PC-9 (cell line): ENCODE results near the gene CENPX. TPM values are rescaled to one million over a fixed set of nuclear protein-coding genes. Genes with fewer than 3 reads are reported as not detected.
A peak's percentile ranks its signal among the peaks of the same experiment; 100 is the strongest.

Source experiments
- Bru-seq: library from RNA; stranded (reverse); fragments of 400-500 nt; gene quantifications from one replicate; lab custom pipeline; 2021; lab: Mats Ljungman, UMichigan
- BruChase-seq, 2 experiments: library from RNA; stranded (reverse); fragments of 400-500 nt; gene quantifications; one replicate each; lab custom pipeline; 2021; lab: Mats Ljungman, UMichigan
- BruUV-seq: library from RNA; stranded (reverse); fragments of 400-500 nt; replicated peaks from 2 replicates; lab custom pipeline; 2021; lab: Mats Ljungman, UMichigan
- CTCF ChIA-PET: fragments of 300-600 bp; sonication (Branson Sonifier 250); formaldehyde crosslinking; loops from one replicate; lab custom pipeline; 2022; ENCODE audit warnings: antibody characterized with exemption; lab: Charles Lee
- POLR2A ChIA-PET: fragments of 300-600 bp; sonication (Branson Sonifier 250); formaldehyde crosslinking; loops from one replicate; lab custom pipeline; 2022; ENCODE audit warnings: antibody characterized with exemption; ENCODE audit not compliant: unreplicated experiment; lab: Charles Lee
- DNase-seq, 2 experiments: peaks; one replicate each; pipeline versions ENCODE4 v3.0.0 to v3.0.0-alpha.2; 2015 to 2022; ENCODE audit warnings: mixed read lengths in 1 of 2
- H2AFZ ChIP-seq: fragments of 200-600 bp; sonication (generic); 2 replicates; pipeline ENCODE4 v1.8.1; 2017; ENCODE audit warnings: antibody characterized with exemption
- H3F3A ChIP-seq: fragments of 200-600 bp; sonication (generic); 2 replicates; pipeline ENCODE4 v1.8.1; 2017; ENCODE audit warnings: antibody characterized with exemption, mild to moderate bottlenecking, low read depth; ENCODE audit not compliant: insufficient read depth
- H3K27ac ChIP-seq: fragments of 200-600 bp; sonication (generic); 2 replicates; pipeline ENCODE4 v1.6.1; 2016; ENCODE audit warnings: mixed run types
- H3K27me3 ChIP-seq: fragments of 200-600 bp; sonication (generic); 2 replicates; pipeline ENCODE4 v1.6.1; 2016; ENCODE audit warnings: low read depth, mixed run types; ENCODE audit not compliant: insufficient read depth
- H3K36me3 ChIP-seq: fragments of 200-600 bp; sonication (generic); 2 replicates; pipeline ENCODE4 v1.6.1; 2016; ENCODE audit warnings: low read depth, mixed run types
- H3K4me1 ChIP-seq: fragments of 200-600 bp; sonication (generic); replicated peaks from 2 replicates; pipeline ENCODE4 v1.6.1; 2016; ENCODE audit warnings: mixed run types; ENCODE audit not compliant: insufficient read depth
- H3K4me2 ChIP-seq: fragments of 200-600 bp; sonication (generic); 2 replicates; pipeline ENCODE4 v1.6.1; 2017; ENCODE audit warnings: mixed run types
- H3K4me3 ChIP-seq: fragments of 200-600 bp; sonication (generic); 2 replicates; pipeline ENCODE4 v1.6.1; 2016; ENCODE audit warnings: mixed run types
- H3K79me2 ChIP-seq: fragments of 200-600 bp; sonication (generic); 2 replicates; pipeline ENCODE4 v1.6.1; 2017; ENCODE audit warnings: low read depth, mixed run types
- H3K9me2 ChIP-seq: fragments of 200-600 bp; sonication (generic); 2 replicates; pipeline ENCODE4 v1.8.1; 2017; ENCODE audit warnings: mild to moderate bottlenecking; ENCODE audit not compliant: insufficient read depth
- H3K9me3 ChIP-seq: fragments of 200-600 bp; sonication (generic); 2 replicates; pipeline ENCODE4 v1.8.1; 2016; ENCODE audit warnings: low read depth; ENCODE audit not compliant: insufficient read depth
- H4K20me1 ChIP-seq: fragments of 200-600 bp; sonication (generic); 2 replicates; pipeline ENCODE4 v1.8.1; 2017; ENCODE audit not compliant: insufficient read depth
- CTCF ChIP-seq: fragments of 200-600 bp; sonication (generic); conservative IDR thresholded peaks from 2 replicates; pipeline ENCODE4 v1.6.1; 2017; ENCODE audit warnings: mixed run types, antibody characterized with exemption, mild to moderate bottlenecking, moderate library complexity
- EZH2 ChIP-seq: fragments of 200-600 bp; sonication (generic); IDR thresholded peaks from 2 replicates; pipeline ENCODE4 v1.8.0; 2017; ENCODE audit warnings: antibody characterized with exemption, low read depth
- intact Hi-C: fragments of 100-400 bp; cut with micrococcal nuclease; formaldehyde crosslinking; loops from one replicate; pipeline ENCODE4 v1.10.0; 2022; ENCODE audit not compliant: unreplicated experiment
- long read RNA-seq: library from polyadenylated mRNA; stranded (forward); transcript quantifications from one replicate; pipeline ENCODE4 v2.0.0, GENCODE V29; 2022
- total RNA-seq: library from RNA; stranded (reverse); gene quantifications from 2 replicates; pipeline ENCODE4 v1.2.3, GENCODE V29; 2021

CENPX gene
- 115 and 132 TPM in 2 replicates for total RNA-seq
- Bru-seq, nascent RNA: percentile 73 among the genes with signal in this experiment
- percentile 74 among the genes with signal in this experiment for BruChase-seq, experiment 1, labeled RNA remaining after a 2-hour chase
- percentile 86 among the genes with signal in this experiment for BruChase-seq, experiment 2, labeled RNA remaining after a 6-hour chase
- long read RNA-seq, transcript CENPX-210 (5 exons, 730 nt): minor isoform, 18 of 440 reads
- long read RNA-seq, transcript CENPX-206 (4 exons, 710 nt): minor isoform, 22 of 440 reads
- long read RNA-seq, transcript CENPX-201 (4 exons, 751 nt): major isoform, 185 of 440 reads
- long read RNA-seq, transcript CENPX-202 (5 exons, 805 nt): minor isoform, 108 of 440 reads
- long read RNA-seq, partial matches to known transcripts: 47 of 440 reads
- long read RNA-seq, other reads (novel, unspliced or antisense): 19 of 440 reads

DNA sequence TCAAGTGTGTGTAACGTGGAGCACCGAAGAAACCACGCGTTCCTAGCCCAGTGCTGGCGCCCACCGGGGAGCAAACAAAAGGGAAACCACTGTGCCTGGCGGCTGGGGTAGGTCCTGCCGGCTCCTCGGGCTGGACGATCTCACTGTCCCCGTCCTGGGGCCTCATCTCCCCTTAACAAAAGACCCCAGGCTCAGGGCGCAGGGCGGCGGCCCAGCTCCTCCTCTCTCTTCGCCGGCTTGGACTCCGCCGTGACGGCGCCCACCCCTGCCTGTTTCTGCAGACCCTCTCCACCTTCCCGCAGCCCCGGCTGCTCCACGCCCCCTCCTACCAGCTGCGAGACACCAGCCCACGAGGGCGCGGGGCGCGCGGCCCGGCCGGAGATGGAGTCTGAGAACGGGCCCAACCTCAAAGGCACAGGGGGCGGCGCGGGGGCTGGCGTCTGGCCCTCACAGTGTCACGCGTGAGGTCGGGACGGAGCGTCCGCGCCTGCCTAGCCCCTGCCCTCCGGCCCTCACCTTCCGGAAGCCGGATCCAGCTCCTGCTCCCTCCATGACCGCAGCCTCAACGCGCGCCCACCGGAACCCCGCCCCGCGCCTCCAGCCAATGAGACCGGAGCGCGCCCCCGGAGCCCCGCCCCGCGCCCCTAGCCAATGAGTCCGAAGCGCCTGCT lies at the start of gene CENPX:
CENPX (minus strand) TSS at position 569 of the 671 bp plus-strand sequence; CDS start at position 552, 17 bp downstream.
- H3K9me2 ChIP-seq: no peaks in the 10 kb centered on the region
- peaks cover 5% of the 10 kb centered on the region; the same call in 1 of the 2 replicates for H4K20me1 ChIP-seq
- DNase-seq: peak in 1 of 2 experiments; percentile 25
- TF ChIP-seq CTCF (no peak), EZH2 (no peak)
- peak within 1 kb of the TSS; percentile 79 for H2AFZ ChIP-seq
- peak within 1 kb of the TSS; percentile 84 for H3K4me3 ChIP-seq
- H3K27me3 ChIP-seq: no peaks in the 10 kb centered on the region
- no TSS peak for BruUV-seq
- no peak within 1 kb of the TSS for H3K27ac ChIP-seq
- H3K79me2 ChIP-seq: peaks cover 11% of the 10 kb centered on the region; the same call in 1 of the 2 replicates
- peak within 1 kb of the TSS; percentile 89 for H3K4me2 ChIP-seq
- POLR2A ChIA-PET: interaction anchor here (0.5 to 1.0 kb wide), 7 partner anchors 19 to 524 kb away, joined by 3 to 14 read pairs (median 5); no protein-coding TSS in a partner anchor
- no peaks in the 10 kb centered on the region for H3K36me3 ChIP-seq
- H3F3A ChIP-seq: peaks cover 6% of the 10 kb centered on the region; the same call in 1 of the 2 replicates
- H3K4me1 ChIP-seq: peaks cover 6% of the 10 kb centered on the region; the same call in 1 of the 2 replicates
- CTCF ChIA-PET: interaction anchor here (0.6 to 3.2 kb wide), 10 partner anchors 15 to 300 kb away, joined by 3 to 18 read pairs (median 4); partner anchors contain the start of gene DCXR
- no peaks in the 10 kb centered on the region for H3K9me3 ChIP-seq
- intact Hi-C loops: loop anchor here (2.0 to 5.0 kb wide), 3 partner anchors 110 to 340 kb away; partner anchors contain the start of genes ARHGDIA, ARL16 and HGS

DNA sequence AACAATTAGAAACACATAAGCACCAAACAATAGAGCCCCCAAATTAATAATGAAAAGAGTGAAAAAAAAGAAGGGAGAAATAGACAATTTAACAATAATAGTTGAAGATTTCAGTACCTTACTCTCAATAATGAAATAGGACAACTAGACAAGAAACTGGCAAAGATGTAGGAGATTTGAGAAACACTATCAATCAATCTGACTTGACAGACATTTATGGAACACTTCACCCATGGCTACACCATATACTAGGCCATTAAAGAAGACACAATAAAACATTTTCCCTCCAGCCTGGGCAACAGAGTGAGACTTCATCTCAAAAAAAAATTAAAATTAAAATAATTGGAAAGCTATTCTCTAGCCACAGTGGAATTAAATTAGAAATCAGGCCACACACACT lies 47.9 kb upstream of the CENPX start:
- BruUV-seq: no TSS peak
- intact Hi-C loops: no loop called here
- no peaks in the 10 kb centered on the region for H4K20me1 ChIP-seq
- ChIA-PET CTCF (no interaction called here), POLR2A (interaction anchor here (0.6 kb wide), 1 partner anchor 36 kb away, joined by 4 read pairs; no protein-coding TSS in a partner anchor)
- H3K4me1 ChIP-seq: peaks cover 3% of the 10 kb centered on the region; the same call in 1 of the 2 replicates
- H3F3A ChIP-seq: no peaks in the 10 kb centered on the region
- no peak overlapping the region for H3K27ac ChIP-seq
- DNase-seq: no peak
- H3K36me3 ChIP-seq: no peaks in the 10 kb centered on the region
- H3K79me2 ChIP-seq: no peaks in the 10 kb centered on the region
- H3K27me3 ChIP-seq: no peaks in the 10 kb centered on the region
- no peak overlapping the region for H2AFZ ChIP-seq
- H3K9me3 ChIP-seq: no peaks in the 10 kb centered on the region
- TF ChIP-seq CTCF (no peak), EZH2 (no peak)
- H3K4me2 ChIP-seq: no peak overlapping the region
- H3K4me3 ChIP-seq: no peak overlapping the region
- H3K9me2 ChIP-seq: no peaks in the 10 kb centered on the region
